SW480 (cell line): ENCODE results near the gene CDK12.

Experiments used
- DNase-seq: peaks from one replicate; pipeline ENCODE4 v3.0.0-alpha.2; 2016; ENCODE audit warnings: low spot score

Gene CDK12

DNA sequence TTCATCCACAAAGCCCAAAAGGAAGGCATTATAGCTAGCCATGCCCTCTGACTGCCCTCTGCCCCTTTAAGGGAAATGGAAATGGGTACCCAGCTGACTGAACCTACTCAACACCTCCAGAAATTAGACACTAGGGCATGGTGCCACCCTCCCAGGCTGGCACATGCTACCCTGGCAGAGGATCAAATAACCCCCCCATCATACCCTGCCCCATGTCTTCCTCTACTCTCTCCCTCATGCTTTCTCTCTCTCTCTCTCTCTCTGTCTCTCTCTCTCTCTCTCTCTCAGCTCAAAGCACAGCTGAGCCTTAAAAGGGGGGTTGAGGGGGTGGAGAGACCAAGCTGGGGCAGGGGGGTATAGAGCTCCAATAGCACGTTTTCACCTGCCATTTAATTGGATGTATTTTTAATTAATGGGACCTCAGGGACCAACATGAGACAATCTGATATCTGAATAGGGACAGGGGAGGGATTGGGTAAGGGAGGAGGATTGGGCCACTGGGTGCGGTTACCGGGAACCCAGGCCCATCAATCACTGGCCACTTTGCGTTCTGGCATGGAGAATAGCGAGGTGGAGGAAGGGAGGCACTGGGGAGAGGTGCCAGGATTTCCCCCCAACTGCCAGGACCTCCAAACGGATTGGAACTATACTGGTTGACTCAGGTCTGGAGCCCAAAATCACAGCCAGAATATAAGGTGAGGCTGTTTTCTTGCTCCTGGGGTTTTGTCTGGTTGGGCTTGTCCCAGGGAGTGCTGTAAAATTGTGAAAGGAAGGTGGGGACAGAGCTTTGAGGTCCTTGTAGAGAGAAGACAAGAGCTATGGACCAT is 88.7 kb downstream of the CDK12 start:
- DNase-seq = no peak

DNA sequence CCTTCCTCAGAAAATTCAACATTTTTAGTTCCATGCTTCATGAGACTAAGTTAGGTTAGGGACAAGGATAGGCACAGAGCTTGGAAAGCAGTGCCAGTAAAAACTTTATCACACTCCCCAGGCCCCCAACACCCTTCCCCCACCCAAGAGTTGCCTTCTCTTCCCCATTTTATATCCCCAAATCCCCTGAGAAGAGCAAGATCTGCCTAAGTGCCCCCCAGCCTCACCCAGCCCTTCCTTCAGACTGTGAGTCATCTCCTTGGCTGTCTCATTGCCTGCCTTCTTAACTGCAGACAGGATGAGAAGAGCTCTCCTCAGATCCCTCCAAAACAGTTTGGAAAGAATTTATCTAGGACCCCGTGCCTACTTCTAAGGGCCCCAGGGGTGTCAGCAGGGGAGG is 90.6 kb downstream of the CDK12 start:
- DNase-seq = no peak

DNA sequence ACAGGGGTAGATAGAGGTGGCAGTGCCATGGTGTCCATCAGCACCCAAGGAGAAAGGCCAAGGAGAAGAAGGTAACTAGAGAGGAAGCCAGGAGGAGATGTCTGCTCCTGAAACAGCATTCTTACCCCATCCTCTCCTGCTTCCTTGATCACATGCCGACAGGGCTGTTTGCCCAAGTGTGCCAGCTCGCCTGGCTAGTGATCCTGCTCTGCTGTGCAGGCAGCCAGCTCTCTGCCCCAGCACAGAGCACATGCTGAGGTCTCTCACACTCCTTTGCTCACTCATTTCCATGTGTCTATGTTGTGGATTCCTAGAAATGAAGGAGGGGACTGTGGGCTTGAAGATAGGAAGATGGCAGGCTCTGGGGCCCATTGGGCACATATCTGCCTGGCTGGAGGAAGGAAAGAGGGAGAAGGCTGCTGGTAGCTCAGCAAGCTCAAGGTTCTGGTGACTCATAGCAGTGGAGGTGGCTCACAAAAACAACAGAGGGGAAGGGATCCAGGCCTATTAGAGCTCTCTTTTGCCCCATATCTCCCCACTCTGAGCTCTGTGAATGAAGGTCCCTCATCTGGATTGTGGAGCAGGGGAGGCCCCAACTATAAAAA is 92.2 kb downstream of the CDK12 start:
- no peak for DNase-seq

DNA sequence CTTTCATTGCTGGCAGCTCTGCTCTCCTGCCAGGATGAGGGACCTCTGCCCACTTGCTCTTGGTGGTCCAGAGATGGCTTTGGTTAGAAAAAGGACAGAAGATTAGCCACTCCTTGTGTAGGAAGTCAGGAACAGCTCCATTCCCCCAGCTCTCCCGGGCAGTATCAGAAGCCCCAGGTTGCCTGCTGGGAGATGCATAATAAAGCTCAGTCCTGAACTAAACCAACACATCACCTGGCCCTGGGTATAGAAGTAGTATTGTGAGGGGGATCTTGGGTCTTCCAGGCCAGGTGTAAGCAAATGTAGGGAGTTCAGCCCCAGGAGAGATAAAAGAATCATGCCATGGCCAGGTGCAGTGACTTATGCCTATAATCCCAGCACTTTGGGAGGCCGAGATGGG is 94.1 kb downstream of the CDK12 start:
- DNase-seq = no peak

DNA sequence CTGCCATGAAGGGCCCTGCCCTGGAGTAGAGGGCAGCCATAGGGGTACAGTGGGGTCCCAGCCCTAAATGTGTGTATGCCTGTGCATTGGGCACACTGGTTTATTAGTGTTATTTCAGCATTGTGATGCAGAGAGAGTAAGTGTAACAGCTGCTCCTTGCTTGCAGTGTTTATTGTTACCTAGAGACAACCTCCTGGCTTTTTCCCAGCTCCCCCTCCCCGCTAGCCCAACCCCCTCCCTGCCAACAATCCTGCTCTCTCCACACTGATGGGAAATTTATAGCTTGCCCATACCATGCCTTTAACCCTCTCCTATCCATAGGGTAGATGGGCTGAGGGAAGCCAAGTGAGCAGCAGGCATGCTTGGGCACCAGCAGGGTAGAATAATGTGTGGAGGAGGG is 95.1 kb downstream of the CDK12 start:
- DNase-seq = no peak

DNA sequence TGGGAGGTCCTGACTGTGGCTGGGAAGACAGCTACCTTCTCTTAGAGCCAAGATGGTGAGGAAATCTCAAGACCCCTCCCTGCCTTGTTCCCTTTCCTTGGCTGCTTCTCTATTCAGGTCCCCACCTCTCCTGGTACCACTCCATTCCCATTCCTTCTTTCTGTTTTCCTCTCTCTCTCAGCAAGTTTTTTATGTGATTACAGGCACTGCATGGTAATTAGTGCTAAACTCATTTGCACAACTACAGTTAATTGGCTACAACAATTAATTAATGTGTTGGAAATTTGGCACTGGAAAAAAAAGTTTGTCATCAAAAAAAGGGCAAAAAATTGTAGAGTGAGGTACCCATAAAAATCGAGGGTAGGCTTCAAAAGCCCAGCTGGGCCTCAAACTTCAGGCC is 101.1 kb downstream of the CDK12 start:
- DNase-seq = no peak

DNA sequence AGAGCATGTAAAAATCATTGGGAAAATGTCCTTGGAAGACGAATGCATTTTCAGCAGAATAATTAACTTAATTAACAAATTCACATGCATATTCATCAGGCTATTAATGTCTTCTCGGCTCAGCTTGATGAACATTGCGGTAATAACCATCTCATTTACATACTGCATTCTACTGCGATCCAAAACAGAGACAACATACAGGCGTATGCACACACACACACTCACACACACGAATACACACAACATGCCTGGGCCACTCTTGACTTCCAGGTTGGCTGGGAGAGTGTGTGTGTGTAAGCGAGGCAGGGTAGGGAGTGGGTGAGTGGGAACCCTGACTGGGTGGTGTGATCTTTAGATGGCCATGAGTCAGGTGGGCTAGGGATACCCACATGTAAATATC is 101.7 kb downstream of the CDK12 start:
- DNase-seq = no peak

DNA sequence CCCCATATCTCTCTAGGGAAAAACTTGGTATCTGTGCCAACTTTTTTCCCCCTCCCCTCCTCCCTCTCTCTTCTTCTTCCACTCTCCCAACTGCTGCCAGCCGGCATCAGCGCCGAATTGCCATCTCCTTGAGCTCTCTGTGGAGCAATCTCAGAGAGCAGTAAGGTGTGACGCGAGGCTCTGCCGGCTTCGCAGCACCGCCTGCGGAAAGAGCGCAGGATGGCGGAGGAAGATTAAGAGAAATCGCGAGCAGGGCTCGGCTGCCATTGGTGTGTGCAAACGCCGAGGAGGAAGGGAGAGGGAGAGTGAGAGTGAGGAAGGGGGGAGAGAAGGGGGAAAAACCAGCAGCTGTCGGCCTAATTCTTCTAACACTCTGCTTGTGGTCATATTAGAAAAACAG is 102.2 kb downstream of the CDK12 start:
- DNase-seq = no peak

DNA sequence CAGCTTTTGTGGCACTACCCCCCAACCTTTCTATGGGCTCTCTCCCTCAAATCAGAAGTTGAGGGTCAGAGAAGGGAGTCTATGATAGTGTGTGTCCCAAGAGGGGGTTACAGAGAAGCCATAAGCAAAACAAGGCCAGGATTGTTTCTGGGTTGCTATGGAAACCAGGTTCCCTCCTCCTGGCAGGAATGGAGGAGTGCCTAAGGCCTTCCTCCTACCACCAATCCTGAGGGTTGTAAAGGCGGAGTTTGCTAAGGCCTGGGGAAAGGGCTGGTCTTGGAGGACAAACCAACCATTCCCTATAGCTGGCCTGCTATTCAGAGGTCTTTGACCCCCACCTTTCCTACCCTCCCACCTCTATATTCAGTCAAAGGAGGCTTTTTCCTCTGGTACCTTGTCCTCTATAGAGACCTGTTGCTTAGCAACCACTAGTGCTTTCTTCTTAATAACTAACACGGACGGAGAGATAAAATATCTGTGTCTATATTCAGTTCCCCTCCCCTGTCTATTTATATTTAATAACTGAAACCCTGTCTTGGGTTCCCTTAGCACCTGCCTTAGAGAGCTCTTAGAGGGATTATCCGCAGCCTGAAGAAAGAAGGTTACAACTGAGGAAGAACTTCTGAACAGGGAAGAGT is 103.0 kb downstream of the CDK12 start:
- no peak for DNase-seq

DNA sequence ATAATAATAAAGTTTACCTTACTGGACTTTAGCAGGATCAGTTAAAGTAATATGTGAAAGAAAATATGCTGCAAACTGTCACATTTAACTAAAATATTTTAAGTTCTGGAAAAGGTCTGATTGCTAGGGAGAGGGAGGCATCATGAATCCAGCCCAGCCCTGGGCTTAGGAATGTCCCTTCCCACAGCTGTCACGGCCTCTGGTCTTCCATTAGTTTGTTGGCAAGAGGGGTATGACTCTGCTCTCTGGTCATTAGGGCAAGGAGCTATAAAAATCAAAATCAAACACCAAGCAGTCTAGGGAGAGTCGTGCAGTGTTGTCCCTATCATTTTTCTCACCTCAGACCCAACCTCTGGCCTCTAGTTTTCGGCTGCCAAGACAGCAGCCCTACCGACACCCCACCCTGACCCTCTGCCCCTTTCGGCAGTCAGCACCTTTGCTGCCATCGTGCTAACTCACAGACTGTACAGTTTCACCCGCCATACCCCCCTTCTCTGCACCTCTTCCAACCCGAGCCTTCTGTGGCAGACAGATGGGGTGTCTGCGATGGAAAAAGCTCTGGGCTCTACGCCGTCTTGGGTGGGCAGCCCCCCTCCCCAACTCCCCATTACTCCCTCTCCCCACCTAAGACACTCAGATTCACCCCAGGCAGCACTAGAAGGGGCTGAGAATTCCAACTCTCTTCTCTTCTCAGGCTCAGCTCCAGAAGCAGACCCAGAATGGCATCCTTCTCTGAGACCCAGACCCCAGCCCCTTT is 105.0 kb downstream of the CDK12 start:
- DNase-seq = no peak

DNA sequence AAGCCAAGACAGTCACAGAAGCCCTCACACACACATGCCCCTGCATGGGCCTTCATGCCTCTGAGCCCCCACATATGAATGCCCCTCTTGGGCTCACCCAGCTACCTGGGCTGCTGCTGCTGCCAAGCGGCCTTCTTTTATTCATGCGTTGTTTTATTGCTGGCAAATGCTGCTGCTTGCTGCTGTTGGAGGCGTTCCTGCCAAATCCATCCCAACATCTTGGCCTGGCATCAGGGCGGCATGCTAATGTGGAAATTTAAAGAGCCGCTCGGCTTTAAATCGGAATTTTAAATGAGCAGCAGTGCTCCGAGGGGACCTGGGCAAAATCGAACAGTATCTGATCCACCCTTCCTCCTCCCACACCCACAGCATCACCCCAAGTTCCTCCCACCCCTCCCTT is 107.4 kb downstream of the CDK12 start:
- DNase-seq = no peak

DNA sequence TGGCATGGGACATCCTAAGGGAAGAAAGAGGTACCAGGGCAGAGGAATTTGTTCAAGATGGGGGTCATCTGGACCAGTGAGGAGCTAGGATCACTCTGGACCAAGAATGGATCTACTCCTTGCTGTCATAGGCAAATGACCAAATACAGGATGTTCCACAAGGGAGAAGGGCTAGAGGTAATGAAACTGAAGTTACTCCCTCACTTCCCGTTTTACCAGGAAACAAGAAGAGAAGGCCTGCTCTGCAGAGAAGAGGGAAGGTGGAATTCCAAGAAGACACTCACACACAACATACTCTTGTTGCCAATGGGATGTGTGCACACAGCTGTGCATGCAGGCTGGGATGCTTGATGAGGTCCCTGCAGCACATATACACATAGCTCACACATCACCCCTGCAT is 107.8 kb downstream of the CDK12 start:
- DNase-seq = no peak

DNA sequence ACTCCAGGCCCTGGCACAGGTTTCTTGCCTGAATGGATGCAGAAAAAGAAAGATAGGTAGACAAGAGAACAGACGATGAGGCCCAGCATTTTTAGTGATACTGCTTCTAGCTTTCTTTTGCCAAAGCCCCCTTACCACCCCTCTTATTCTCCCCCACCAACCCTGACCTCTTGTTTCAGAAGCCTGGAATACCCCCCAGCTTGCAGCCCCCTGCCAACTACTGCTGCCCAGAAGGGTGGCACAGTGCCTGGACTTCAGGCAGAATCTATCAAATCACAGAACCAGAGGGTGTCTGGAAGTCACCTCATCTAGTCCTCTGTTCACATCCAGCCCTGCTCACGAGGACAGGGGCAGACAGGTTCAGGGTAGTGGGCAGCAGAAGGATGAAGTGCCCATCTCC is 110.8 kb downstream of the CDK12 start:
- no peak for DNase-seq

DNA sequence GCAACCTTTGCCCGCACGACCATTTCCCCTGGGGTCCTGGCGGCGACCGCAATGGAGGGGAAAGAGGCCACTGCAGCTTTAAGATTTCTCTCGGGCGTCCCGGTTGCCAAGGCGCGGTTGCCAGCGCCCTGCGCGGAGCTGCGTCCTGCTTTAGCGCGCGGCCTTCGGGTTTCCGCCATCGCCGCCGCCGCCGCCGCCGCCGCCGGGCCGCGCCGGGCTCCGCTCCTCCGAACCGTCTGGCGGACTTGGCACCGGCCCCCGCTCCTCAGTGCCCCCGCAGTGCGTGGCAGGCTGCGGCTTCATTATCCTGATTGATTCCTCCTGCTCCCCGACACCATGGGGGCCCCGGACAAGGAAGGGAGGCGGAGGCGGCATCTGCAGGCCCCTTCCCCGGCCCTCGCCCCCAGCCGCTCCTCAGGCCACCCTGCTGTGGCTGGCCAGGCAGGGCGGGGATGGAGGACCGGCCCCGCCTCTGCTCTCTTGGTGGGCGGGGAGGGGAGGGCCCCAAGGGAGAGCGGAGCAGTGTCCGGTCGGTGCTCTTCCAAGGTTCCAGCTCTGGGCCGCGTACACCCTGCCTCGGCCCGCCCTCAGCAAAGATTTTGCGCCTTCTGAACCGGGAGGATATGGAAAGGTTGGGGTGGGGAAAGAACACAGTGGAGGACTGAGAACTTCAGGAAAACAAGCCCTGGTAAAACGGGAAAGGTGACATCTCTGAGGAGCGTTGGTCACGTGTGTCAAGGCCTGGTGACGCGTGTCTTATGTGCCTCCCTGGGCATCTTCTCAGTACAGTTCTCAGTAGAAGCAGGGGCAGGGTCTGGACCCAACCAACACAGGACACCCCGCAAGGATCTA is 112.4 kb downstream of the CDK12 start:
- DNase-seq = peak; percentile 39

DNA sequence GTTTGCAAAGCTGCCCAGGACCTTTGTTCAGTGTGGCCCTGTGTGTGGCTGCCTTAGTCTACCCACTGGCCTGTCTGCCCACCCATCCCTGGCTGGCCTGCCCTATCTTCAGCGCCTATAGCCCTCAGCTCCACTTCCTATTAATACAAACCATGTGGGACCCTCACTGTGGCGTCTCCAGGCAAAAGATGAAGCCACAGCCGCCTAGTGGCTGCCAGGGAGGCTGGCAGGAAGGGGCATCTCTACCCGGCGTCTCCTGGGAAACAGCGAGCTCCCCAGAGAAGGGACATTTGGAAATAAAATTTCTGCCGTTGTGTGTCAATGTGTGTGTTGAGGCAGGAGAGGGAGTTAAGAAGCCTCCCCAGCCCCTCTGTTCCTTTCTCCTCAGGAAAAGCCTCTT is 114.9 kb downstream of the CDK12 start:
- DNase-seq = no peak

DNA sequence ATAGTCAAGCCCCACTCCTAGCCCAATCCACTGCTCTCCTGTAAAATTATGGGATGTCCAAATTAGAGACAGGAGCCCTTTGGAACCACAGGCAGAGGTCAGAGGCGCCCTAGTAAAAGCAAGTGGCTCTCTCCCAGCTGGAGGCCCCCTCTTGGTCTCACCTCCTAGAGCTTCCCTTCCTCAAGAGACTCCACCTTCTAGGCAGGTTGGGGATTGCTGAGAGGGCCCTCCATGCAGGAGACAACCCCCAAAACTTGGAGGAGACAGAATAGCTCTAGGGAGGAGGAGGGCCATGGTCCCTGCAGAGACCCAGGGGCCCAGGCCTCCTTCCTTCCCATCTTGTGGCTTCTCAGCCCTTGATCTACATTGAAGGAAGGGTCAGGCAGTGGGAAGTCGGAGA is 117.0 kb downstream of the CDK12 start:
- no peak for DNase-seq

DNA sequence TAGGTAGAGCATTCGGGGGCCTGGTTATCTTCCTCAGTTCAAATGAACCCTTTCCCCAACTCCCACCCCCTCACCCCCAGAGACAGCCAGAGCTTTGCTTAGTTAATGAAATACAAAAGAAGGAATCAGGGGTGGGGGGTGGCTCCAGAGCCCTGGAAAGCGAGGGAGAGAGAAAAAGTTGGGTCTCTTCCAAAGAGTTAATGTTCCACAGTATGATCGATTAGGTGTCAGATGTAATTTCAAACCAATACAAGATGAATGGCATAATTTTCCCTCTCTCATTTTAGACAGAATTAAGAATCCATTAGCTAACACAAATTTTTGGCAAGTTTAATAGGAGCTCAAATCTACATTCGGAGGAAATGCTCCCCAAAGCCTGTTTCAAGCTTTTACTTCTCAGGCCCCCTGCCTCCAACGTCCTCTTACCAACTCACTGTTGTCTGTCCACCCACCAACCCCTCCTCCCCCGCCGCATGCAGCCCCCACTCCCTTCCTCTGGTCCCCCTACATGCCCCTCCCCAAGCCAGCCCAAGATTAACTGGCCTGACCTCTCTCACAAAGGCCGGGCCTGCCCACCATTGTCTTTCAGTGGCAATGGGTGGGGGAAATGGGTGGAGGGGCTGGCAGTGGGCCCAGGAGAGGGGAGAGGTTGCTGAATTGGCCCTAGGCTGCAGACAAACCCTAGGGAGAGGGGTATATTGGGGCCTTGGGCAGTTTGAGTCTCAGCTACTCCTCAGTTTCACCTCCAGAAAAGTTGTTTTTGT is 118.2 kb downstream of the CDK12 start:
- DNase-seq = no peak

DNA sequence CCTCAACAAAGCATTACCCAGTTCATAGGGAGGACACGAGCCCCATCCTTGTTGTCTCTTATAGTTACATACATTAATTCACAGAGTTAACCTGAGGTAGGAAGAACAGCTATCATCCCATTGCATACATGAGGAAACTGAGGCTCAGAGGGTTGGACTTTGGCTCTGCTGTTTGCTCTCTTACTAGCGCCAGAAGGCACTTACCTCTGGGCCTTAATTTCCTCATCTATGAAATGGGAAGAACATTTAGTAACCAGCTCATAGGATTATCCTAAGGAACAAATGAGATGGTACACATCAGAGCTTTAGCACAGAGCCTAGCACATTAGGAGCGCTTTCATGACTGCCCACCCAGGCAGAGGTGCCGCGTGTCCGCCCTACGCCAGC is 118.8 kb downstream of the CDK12 start:
- no peak for DNase-seq

DNA sequence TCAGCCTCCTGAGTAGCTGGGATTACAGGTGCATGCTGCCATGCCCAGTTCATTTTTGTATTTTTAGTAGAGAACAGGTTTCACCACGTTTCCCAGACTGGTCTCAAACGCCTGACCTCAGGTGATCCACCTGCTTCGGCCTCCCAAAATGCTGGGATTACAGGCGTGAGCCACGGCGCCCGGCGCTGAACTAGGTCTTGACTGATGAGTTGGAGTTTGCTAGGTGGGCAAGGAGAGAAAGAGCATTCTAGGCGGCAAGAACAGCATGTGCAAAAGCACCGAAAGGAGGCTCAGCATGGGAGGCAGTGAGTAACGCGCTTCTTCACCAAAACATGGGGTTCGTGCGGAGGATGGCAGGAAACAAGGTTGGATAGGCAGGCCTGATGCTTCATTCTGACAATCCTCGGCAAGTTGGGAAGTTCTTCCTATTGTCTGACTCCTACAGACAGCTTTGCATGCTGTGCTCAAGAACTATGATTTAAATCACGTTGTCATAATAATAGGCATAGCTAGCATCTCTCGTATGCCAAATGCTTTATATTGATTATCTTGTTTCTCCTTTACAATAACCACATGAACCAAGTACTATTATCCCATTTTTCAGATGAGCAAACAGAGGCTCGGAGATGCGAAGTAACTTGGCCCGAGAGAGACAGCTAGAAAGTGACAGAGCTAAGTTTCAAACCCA is 119.9 kb downstream of the CDK12 start:
- DNase-seq = no peak

DNA sequence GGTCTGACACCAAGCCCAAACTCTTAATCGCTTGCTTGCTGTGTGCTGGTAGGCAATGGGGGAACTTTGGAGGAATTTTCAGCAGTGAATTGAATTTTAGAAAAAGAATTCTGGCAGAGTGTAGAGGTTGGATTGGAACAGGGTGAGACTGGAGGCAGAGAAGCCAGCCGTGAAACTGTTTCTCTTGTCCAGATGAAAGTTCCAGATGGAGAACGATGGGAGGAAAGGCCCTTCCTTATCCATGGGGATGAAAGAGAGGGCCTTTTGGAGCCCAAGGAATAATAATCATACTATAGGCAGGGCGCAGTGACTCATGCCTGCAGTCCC is 120.4 kb downstream of the CDK12 start:
- no peak for DNase-seq

DNA sequence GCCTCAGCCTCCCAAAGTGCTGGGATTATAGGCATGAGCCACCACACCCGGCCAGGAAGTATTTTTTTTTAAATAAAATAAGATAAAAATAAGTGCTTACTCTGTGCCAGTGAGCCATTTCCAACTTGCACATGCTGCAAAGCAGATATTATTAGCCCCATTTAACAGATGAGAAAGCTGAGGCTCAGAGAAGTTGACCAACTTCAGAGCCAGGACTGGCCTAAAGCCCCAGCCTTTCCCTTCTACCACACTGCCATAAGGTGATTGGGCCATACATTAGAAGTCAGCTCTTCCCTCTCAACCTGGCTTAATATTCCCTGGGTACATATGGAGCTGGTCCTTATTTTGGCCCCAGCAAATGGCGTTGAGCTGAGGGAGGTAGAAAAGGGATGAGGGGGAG is 121.4 kb downstream of the CDK12 start:
- no peak for DNase-seq
